Endothelial cell of umbilical vein (primary cell): ENCODE measurements around the gene CRABP1.

Source experiments
- EZH2 ChIP-seq: IDR thresholded peaks from 2 replicates; pipeline ENCODE4 v1.6.1; 2012; ENCODE audit warnings: borderline replicate concordance, low read depth, mild to moderate bottlenecking, moderate library complexity, low read length, inconsistent platforms; ENCODE audit not compliant: severe bottlenecking
- JUN ChIP-seq: IDR thresholded peaks from 2 replicates; pipeline ENCODE4 v1.6.1; 2011; ENCODE audit warnings: borderline replicate concordance, low read depth; ENCODE audit not compliant: insufficient read length, insufficient read depth
- POLR2A ChIP-seq: IDR thresholded peaks from 2 replicates; pipeline ENCODE4 v1.6.1; 2012; ENCODE audit warnings: low read depth, mild to moderate bottlenecking, control low read depth, low read length
- POLR2AphosphoS5 ChIP-seq: IDR thresholded peaks from 2 replicates; pipeline ENCODE4 v1.6.1; 2012; ENCODE audit warnings: low read depth, mild to moderate bottlenecking, control low read depth, low read length, moderate library complexity; ENCODE audit not compliant: insufficient read depth
- TF ChIP-seq, protein P1 (sequence below): IDR thresholded peaks from 2 replicates; pipeline ENCODE4 v1.6.1; 2011; ENCODE audit not compliant: insufficient read depth, insufficient read length
- TF ChIP-seq, protein P2 (sequence below), 2 donors: IDR thresholded peaks; 1 replicate in 1 of 2; 2 replicates in 1 of 2; pipeline ENCODE4 v1.5.1; 2011; ENCODE audit warnings: low read length in 2 of 2, mild to moderate bottlenecking in 2 of 2, moderate library complexity in 2 of 2, control low read depth in 1 of 2, inconsistent platforms in 1 of 2, low read depth in 1 of 2; ENCODE audit not compliant: insufficient read depth in 1 of 2; ENCODE audit errors: extremely low read depth in 1 of 2

DNA sequence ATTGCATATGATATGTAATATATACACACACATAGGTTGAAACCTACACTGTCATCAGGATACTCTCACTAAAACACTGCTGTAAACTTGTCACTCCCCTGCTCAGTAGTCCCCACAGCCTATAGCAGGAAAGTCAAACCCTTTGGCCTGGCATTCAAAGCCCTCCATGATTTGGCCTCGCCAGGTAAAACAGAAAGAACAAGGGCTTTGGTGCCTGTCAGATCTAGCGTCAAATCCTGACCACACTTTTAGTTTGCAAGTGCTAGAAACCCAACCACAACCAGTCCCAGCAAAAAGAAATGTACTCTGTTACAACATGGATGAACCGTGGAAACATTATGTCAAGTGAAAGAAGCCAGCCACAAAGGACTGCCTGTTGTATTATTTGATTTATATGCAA is 11.4 kb downstream of the CRABP1 start:
- TF ChIP-seq, protein P1, sequence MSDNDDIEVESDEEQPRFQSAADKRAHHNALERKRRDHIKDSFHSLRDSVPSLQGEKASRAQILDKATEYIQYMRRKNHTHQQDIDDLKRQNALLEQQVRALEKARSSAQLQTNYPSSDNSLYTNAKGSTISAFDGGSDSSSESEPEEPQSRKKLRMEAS = no peak
- TF ChIP-seq, protein P2, sequence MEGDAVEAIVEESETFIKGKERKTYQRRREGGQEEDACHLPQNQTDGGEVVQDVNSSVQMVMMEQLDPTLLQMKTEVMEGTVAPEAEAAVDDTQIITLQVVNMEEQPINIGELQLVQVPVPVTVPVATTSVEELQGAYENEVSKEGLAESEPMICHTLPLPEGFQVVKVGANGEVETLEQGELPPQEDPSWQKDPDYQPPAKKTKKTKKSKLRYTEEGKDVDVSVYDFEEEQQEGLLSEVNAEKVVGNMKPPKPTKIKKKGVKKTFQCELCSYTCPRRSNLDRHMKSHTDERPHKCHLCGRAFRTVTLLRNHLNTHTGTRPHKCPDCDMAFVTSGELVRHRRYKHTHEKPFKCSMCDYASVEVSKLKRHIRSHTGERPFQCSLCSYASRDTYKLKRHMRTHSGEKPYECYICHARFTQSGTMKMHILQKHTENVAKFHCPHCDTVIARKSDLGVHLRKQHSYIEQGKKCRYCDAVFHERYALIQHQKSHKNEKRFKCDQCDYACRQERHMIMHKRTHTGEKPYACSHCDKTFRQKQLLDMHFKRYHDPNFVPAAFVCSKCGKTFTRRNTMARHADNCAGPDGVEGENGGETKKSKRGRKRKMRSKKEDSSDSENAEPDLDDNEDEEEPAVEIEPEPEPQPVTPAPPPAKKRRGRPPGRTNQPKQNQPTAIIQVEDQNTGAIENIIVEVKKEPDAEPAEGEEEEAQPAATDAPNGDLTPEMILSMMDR (IDR thresholded peaks at IDR 0.05; ENCODE audit: extremely low read depth in 1 of 2, insufficient read depth in 1 of 2, low read depth in 1 of 2, low read length in 2 of 2) = no peak
- TF ChIP-seq EZH2 = no peak
- no peak for TF ChIP-seq POLR2AphosphoS5
- no peak for TF ChIP-seq JUN
- TF ChIP-seq POLR2A = no peak
